AG10803 (cell line): ENCODE results near the gene TCF7L2.

ENCODE experiments used
- DNase-seq: peaks from one replicate; pipeline ENCODE4 v3.0.0; 2010; ENCODE audit warnings: low read depth
- H3K4me3 ChIP-seq: 2 replicates; pipeline ENCODE4 v1.5.1; 2011; ENCODE audit warnings: mild to moderate bottlenecking, low read length, control low read depth
- TF ChIP-seq, protein P1 (sequence below): conservative IDR thresholded peaks from 2 replicates; pipeline ENCODE4 v1.5.1; 2011; ENCODE audit warnings: mild to moderate bottlenecking, low read length, control low read depth, inconsistent platforms

The TCF7L2 gene

DNA sequence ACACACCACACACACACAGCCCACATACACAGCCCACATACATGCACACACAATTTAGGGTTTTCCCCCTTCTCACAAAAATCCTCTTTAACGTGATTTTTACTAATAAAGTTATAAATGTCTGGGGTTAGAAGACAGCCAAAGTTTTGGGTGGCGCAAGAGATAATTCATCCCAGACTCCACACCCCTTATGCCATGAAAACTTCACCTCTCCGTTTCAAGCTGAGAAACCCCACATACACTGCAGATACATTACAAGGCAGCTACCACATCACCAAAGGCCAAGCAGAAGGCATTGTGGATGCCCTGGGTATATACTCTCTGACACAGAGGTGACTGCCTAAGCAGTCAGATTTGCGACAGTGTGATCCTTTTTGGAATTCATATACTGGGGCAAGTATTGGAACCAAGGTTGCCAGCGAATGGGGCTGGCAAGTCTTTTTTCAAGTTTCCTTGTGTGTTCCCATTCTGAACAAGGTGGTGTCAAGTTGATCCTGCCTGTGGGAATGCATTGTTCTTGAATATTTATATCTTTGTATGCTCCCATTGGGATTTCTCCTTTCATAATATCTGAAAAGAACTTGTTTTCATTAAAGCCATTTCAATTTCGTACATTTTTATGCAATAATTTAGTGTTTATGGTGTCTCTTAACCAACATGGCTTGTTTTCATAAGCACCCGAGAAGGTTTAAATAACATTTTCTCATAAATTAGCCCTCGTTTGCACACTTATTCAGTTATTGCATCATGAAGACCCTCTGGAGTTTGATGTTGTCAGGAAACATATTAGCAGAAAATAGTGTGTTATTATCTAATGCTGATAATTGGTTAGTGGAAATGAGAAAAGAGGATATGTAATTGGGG, 130.2 kb downstream of the TCF7L2 start:
- peak; percentile 52 for DNase-seq
- TF ChIP-seq, protein P1, sequence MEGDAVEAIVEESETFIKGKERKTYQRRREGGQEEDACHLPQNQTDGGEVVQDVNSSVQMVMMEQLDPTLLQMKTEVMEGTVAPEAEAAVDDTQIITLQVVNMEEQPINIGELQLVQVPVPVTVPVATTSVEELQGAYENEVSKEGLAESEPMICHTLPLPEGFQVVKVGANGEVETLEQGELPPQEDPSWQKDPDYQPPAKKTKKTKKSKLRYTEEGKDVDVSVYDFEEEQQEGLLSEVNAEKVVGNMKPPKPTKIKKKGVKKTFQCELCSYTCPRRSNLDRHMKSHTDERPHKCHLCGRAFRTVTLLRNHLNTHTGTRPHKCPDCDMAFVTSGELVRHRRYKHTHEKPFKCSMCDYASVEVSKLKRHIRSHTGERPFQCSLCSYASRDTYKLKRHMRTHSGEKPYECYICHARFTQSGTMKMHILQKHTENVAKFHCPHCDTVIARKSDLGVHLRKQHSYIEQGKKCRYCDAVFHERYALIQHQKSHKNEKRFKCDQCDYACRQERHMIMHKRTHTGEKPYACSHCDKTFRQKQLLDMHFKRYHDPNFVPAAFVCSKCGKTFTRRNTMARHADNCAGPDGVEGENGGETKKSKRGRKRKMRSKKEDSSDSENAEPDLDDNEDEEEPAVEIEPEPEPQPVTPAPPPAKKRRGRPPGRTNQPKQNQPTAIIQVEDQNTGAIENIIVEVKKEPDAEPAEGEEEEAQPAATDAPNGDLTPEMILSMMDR = no peak
- H3K4me3 ChIP-seq = no peak overlapping the region

DNA sequence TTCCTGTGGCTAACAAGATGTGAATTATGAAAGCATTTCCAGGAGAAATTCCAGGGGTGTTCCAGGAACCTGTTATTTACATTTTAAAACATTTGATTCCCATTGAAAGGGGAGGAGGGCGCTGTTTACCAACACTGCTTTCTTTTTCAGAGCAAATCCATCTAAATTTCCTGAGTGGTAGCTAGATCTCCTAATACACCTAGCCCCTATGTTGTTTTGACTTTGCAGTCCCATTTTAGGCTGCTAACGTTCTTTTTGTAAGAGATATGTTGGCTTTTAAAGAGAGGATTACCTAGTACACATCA, 130.8 kb downstream of the TCF7L2 start:
- no peak for DNase-seq
- no peak overlapping the region for H3K4me3 ChIP-seq
- TF ChIP-seq, protein P1 = peak; percentile 28

DNA sequence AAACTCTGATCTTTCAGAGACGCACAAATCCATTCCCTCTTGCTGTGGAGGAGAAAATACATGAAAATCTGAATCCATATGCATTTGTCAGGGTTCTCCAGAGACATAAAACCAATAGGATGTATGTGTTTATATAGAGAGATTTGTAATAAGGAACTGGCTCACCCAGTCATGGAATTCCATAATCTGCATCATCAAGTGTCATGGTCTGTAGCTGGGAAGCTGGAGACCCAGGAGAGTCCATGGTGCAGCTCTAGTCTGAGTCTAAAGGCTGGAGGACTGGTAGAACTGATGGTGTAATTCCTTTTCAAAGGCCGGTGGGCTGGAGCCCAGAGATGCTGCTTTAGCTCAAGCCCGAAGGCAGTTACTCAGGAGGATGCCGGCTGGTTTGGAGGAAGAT, 134.0 kb downstream of the TCF7L2 start:
- TF ChIP-seq, protein P1 = no peak
- DNase-seq = no peak
- H3K4me3 ChIP-seq = no peak overlapping the region

DNA sequence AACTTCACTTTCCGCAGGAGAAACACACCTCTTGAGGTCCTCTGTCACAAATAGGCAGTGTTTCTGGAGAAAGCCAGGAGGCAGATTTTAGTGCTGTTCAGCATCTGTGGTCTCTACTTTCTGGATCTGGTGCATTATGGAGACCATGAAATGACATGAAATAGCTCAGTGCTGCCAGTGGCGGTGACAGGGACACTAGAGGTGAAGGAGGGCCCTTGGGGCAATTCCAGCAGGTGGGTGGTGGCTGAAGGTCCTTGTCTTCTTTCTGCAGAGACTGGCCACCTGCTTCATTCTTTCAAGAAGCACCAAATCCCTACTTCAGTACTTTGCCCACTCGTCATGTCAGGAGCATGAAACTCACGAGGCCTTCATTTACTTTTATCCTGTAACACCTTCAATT, 135.7 kb downstream of the TCF7L2 start:
- H3K4me3 ChIP-seq = no peak overlapping the region
- TF ChIP-seq, protein P1 = no peak
- no peak for DNase-seq

DNA sequence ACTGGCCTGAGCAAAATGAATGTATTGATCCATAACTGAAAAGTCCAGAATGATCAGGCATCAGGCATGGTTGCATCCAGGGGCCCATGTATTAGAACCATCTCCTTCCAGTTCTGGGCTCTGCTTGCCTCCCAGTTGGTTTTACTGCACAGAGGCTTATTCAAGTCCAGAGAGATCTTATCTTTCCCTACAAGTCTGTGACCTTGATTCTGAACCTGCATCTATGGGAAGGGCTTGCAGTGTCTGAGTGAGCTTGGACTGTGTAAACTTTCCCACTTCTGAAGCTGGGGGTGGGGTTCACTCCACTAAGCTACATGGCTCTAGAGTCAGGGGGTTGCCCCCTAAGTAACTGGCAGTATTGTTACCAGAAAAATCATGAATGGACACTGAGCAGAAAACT, 136.2 kb downstream of the TCF7L2 start:
- DNase-seq = no peak
- H3K4me3 ChIP-seq = no peak overlapping the region
- TF ChIP-seq, protein P1 = no peak

DNA sequence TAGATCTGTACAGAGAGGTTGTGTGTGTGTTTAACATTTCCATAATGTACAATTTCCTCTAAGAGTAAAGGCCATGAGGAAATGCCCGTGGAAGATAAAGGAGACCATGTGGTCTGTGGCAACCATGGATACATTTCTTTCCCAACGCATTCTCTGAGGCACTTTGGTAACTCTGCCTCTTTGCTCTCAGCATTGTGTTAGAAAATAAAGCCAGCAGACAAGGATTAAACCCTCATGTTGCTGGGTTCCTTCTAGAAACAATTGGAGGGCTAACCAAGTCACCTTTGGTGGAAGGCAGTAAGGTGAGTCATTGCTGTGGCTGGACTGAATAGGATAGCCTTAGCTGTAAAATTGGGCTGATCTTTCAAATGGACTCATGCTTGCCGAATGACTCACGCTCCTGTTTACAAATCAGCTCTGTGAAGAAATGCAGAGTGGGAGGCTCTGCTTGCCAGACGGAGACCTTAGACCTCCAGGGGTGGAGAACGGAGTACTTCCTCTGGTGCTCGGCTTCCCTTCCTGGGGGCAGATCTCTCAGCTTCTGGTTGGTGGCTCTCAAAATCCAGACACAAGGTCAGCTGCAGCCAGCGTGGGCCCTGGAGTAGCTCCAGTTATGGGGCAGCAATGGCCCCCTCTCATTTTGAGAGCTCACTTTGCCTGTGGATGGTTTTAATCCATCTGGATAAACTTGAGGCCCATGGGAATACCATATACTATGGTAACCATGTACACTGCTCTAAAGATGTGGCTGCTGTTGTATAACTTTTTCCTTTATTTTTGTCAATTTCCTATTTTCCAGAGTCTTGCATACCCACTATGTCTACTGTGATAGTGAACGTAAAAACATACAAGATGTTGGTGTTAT, 137.3 kb downstream of the TCF7L2 start:
- TF ChIP-seq, protein P1 = no peak
- DNase-seq = peak; percentile 100
- no peak overlapping the region for H3K4me3 ChIP-seq
